Sigmoid colon (tissue), 4 donors: ENCODE results near the gene SRPX.

Experiments used
- POLR2A ChIP-seq, 2 donors: fragments of 450-650 bp; IDR thresholded peaks; one replicate each; pipeline ENCODE4 v1.6.1; 2016; ENCODE audit warnings: antibody characterized with exemption in 2 of 2, mild to moderate bottlenecking in 2 of 2, moderate library complexity in 2 of 2
- POLR2AphosphoS5 ChIP-seq, 4 donors: sonication (generic); formaldehyde crosslinking; IDR thresholded peaks; one replicate each; pipeline ENCODE4 v1.6.1; 2017; ENCODE audit warnings: antibody characterized with exemption in 4 of 4
- TF ChIP-seq, protein P1 (sequence below), 4 experiments: fragments of 450-650 bp in 3 of 4; fragments of 200-600 bp in 1 of 4; IDR thresholded peaks; one replicate each; pipeline ENCODE4 v1.5.1; 2016 to 2019; ENCODE audit warnings: antibody characterized with exemption in 4 of 4, mild to moderate bottlenecking in 3 of 4, moderate library complexity in 2 of 4

DNA sequence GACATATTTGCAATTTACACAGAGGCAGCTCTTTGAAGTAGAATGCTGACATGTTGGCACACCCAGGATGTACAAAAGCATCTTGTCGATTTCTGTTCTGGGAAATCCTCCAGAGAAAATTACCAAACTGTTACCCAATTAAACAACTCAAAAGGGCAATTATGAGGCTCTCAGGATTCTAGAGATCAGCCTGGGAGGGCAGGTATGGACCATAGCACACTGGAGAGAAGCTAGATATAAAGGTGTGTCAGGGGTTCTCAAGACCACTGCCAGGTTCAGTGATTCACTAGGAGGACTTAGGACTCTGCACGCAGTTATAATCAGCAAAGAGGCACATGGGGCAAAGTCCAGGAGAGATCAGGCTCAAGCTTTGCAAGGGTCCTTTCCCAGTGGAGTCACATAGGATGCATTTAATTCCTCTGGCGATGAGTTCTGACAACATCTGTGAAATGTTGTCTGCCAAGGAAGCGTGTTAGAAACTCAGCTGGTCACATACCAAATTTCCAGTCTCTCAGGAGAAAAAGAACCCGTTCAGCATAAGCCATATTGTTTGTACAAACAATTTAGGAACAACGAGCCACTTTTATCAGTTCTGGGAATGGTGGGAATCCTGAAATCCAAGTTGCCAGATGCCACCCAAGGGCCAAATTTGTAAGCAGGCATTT lies 113.5 kb downstream of the SRPX start:
- TF ChIP-seq, protein P1, sequence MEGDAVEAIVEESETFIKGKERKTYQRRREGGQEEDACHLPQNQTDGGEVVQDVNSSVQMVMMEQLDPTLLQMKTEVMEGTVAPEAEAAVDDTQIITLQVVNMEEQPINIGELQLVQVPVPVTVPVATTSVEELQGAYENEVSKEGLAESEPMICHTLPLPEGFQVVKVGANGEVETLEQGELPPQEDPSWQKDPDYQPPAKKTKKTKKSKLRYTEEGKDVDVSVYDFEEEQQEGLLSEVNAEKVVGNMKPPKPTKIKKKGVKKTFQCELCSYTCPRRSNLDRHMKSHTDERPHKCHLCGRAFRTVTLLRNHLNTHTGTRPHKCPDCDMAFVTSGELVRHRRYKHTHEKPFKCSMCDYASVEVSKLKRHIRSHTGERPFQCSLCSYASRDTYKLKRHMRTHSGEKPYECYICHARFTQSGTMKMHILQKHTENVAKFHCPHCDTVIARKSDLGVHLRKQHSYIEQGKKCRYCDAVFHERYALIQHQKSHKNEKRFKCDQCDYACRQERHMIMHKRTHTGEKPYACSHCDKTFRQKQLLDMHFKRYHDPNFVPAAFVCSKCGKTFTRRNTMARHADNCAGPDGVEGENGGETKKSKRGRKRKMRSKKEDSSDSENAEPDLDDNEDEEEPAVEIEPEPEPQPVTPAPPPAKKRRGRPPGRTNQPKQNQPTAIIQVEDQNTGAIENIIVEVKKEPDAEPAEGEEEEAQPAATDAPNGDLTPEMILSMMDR (IDR thresholded peaks at IDR 0.05): no peak
- TF ChIP-seq POLR2A (IDR thresholded peaks at IDR 0.05): no peak
- no peak for TF ChIP-seq POLR2AphosphoS5 (IDR thresholded peaks at IDR 0.05)
